Muscle of arm (tissue), 12 donors: ENCODE measurements around the gene MYL10. TPM values are rescaled to one million over a fixed set of nuclear protein-coding genes. Genes with fewer than 3 reads are reported as not detected.
A peak's percentile ranks its signal among the peaks of the same experiment; 100 is the strongest.
"Not testable (repeated sequence)": the region's sequence is repeated elsewhere in the genome, so short reads cannot be mapped to it uniquely, and the experiment has no call there.

Experiments used
- DNase-seq: peaks from one replicate; pipeline ENCODE4 v3.0.0-alpha.2; 2013
- polyA plus RNA-seq, 12 donors: library from polyadenylated mRNA; unstranded; fragments of 120-200 nt; gene quantifications; one replicate each; pipeline ENCODE4 v1.2.1, GENCODE V29; 2013; ENCODE audit not compliant: insufficient read length in 12 of 12

The MYL10 gene
- polyA plus RNA-seq, 12 donors = 4.5 to 35.9 (median 22.7) TPM; not detected in 1

- no peak for DNase-seq
Measured at GRCh38 chr7:101622609-101623173, 6.4 kb downstream of the MYL10 start.

GRCh38 chr7:101620991-101621390, 8.1 kb downstream of the MYL10 start:
- DNase-seq = no peak

GRCh38 chr7:101620395-101620794, 8.7 kb downstream of the MYL10 start:
- no peak for DNase-seq

GRCh38 chr7:101618916-101619315, 10.2 kb downstream of the MYL10 start:
- no peak for DNase-seq

- DNase-seq = no peak
Measured at GRCh38 chr7:101618207-101618839, 10.8 kb downstream of the MYL10 start.

GRCh38 chr7:101617451-101618206, 11.5 kb downstream of the MYL10 start:
- no peak for DNase-seq

GRCh38 chr7:101615446-101615845, 13.7 kb downstream of the MYL10 start:
- DNase-seq = no peak

- no peak for DNase-seq
Measured at GRCh38 chr7:101614939-101615302, 14.2 kb downstream of the MYL10 start.

GRCh38 chr7:101614098-101614938, 14.8 kb downstream of the MYL10 start:
- DNase-seq = no peak

GRCh38 chr7:101612885-101613515, 16.1 kb downstream of the MYL10 start:
- DNase-seq = no peak

- DNase-seq = no peak
Measured at GRCh38 chr7:101608772-101609713, 20.1 kb downstream of the MYL10 start.

GRCh38 chr7:101606498-101606923, 22.6 kb downstream of the MYL10 start:
- DNase-seq = no peak

- DNase-seq = no peak
Measured at GRCh38 chr7:101605611-101606497, 23.2 kb downstream of the MYL10 start.

GRCh38 chr7:101604934-101605332, 24.2 kb downstream of the MYL10 start:
- DNase-seq = not testable (repeated sequence)

GRCh38 chr7:101604331-101604933, 24.7 kb downstream of the MYL10 start:
- no peak for DNase-seq

- DNase-seq = peak; percentile 78
Measured at GRCh38 chr7:101602484-101603241, 26.4 kb downstream of the MYL10 start.

GRCh38 chr7:101602082-101602481, 27.0 kb downstream of the MYL10 start:
- no peak for DNase-seq

- no peak for DNase-seq
Measured at GRCh38 chr7:101599787-101600186, 29.3 kb downstream of the MYL10 start.
